ENCODE measurements around the gene GSTM3. TPM values are rescaled to one million over a fixed set of nuclear protein-coding genes. Genes with fewer than 3 reads are reported as not detected.

Gene GSTM3
- total RNA-seq, 1 donor from 2014 or later: 59.2 TPM

GRCh38 chr1:109787211-109787844 is 46.5 kb upstream of the GSTM3 start:
- no peak for TF ChIP-seq CTCF (IDR thresholded peaks at IDR 0.05)
- peaks cover 13 to 52% of the 10 kb centered on the region in 2 donors for H3K4me1 ChIP-seq
- intact Hi-C loops (cut with DNase I): no loop called here
- no peaks in the 10 kb centered on the region for H3K36me3 ChIP-seq
- no peaks in the 10 kb centered on the region for H3K27me3 ChIP-seq
- H3K9me3 ChIP-seq: no peaks in the 10 kb centered on the region
- H3K27ac ChIP-seq: no peak overlapping the region
- H3K4me3 ChIP-seq: no peak overlapping the region
- DNase-seq (ENCODE audit: low spot score in 2 of 2): peak in 1 of 2 donors; percentile 53

- Histone ChIP-seq H3K4me3 (no peak overlapping the region), H3K4me1 (peaks cover 7 to 47% of the 10 kb centered on the region in 2 donors), H3K9me3 (no peaks in the 10 kb centered on the region), H3K27ac (no peak overlapping the region), H3K36me3 (no peaks in the 10 kb centered on the region), H3K27me3 (no peaks in the 10 kb centered on the region)
- intact Hi-C loops (cut with DNase I): no loop called here
- no peak for TF ChIP-seq CTCF (IDR thresholded peaks at IDR 0.05)
- peak in 1 of 2 donors; percentile 61 for DNase-seq (ENCODE audit: low spot score in 2 of 2)
Measured at GRCh38 chr1:109786531-109787021, 45.7 kb upstream of the GSTM3 start.

GRCh38 chr1:109786112-109786480 is 45.3 kb upstream of the GSTM3 start:
- peak in 1 of 2 donors; percentile 35 for DNase-seq (ENCODE audit: low spot score in 2 of 2)
- H3K4me1 ChIP-seq: peaks cover 7 to 43% of the 10 kb centered on the region in 2 donors
- no peaks in the 10 kb centered on the region for H3K9me3 ChIP-seq
- H3K4me3 ChIP-seq: no peak overlapping the region
- no peak for TF ChIP-seq CTCF (IDR thresholded peaks at IDR 0.05)
- no peak overlapping the region for H3K27ac ChIP-seq
- H3K27me3 ChIP-seq: no peaks in the 10 kb centered on the region
- H3K36me3 ChIP-seq: no peaks in the 10 kb centered on the region
- intact Hi-C loops (cut with DNase I): no loop called here

- H3K4me1 ChIP-seq: peaks cover 7 to 39% of the 10 kb centered on the region in 2 donors
- intact Hi-C loops (cut with DNase I): no loop called here
Measured at GRCh38 chr1:109785446-109786111, 44.7 kb upstream of the GSTM3 start.

GRCh38 chr1:109784551-109785252 is 43.9 kb upstream of the GSTM3 start:
- DNase-seq (ENCODE audit: low spot score in 2 of 2): no peak
- no peaks in the 10 kb centered on the region for H3K27me3 ChIP-seq
- H3K27ac ChIP-seq: peak overlapping the region in 1 of 2 donors; percentile 2
- H3K4me1 ChIP-seq: peaks cover 7 to 39% of the 10 kb centered on the region in 2 donors
- TF ChIP-seq CTCF (IDR thresholded peaks at IDR 0.05): no peak
- no peak overlapping the region for H3K4me3 ChIP-seq
- no peaks in the 10 kb centered on the region for H3K36me3 ChIP-seq
- intact Hi-C loops (cut with DNase I): no loop called here
- no peaks in the 10 kb centered on the region for H3K9me3 ChIP-seq

More at GRCh38 chr1:109785446-109786111, 44.7 kb upstream of the GSTM3 start:
- no peak for TF ChIP-seq CTCF (IDR thresholded peaks at IDR 0.05)
- Histone ChIP-seq H3K27me3 (no peaks in the 10 kb centered on the region), H3K27ac (peak overlapping the region in 1 of 2 donors; percentile 4), H3K9me3 (no peaks in the 10 kb centered on the region), H3K36me3 (no peaks in the 10 kb centered on the region), H3K4me3 (no peak overlapping the region)
- peak in 1 of 2 donors; percentile 53 for DNase-seq (ENCODE audit: low spot score in 2 of 2)

Data from ascending aorta (tissue), 2 donors.